ENCODE data around the gene C19orf67.

C19orf67 gene

DNA sequence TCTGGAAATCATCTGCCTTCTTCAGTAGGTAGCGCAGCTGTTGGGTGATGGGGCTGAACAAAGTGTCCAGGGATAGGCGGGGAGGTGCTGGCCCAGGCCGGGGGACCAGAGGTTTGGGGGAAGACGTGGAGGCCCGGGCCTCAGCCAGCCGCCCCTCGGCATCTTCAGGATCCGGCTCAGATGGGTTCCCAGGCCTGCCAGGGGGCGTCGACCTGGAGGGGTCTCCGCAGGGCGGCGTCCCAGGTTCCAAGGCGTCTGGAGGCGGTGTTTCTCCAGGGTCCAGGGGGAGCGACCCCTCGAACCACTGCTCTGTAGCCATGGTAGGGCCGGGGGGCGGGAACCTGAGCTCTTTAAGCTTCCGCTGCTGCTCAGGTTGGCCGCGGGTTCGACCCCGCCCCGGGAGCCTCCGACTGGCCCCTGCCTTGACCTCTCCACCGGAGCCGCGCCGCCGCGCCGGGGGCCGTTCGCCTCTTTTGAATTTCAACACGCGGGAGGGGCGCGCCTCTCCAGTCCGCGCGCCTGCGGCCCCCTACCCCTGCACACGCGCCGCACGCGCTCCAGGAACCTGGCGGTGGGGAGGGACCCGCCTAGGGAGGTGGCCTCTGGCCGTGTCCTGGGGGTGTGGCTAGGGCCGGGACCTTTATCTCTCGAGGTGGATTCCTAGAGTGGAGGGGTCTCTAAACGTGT, at the start of gene C19orf67:
TSS of gene C19orf67 (minus strand) at position 475 of the 687 bp plus-strand sequence. CDS start at position 319, 156 bp downstream.
- no peak for DNase-seq (ENCODE audit: low read depth, low spot score)

DNA sequence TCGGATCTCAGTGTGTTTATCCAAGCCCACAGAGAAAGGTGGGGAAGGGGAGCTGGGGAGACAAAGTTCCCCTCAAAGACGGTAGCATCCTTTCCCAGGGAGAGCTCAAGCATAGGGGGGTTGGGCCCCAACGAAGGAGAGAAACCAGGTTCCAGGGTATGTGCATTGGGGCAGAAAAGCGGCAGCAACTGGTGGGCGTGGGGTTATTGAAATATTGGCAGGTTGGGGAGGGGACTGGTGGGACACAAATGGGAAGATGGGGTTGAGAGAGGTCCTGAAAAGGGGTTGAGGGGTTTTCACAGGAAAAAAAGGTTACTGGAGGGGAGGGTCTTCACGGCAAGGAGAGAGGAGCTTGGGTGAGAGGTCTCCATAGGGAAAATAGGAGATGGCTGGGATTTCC, 49.8 kb upstream of the C19orf67 start:
- DNase-seq (ENCODE audit: low read depth, low spot score): no peak

DNA sequence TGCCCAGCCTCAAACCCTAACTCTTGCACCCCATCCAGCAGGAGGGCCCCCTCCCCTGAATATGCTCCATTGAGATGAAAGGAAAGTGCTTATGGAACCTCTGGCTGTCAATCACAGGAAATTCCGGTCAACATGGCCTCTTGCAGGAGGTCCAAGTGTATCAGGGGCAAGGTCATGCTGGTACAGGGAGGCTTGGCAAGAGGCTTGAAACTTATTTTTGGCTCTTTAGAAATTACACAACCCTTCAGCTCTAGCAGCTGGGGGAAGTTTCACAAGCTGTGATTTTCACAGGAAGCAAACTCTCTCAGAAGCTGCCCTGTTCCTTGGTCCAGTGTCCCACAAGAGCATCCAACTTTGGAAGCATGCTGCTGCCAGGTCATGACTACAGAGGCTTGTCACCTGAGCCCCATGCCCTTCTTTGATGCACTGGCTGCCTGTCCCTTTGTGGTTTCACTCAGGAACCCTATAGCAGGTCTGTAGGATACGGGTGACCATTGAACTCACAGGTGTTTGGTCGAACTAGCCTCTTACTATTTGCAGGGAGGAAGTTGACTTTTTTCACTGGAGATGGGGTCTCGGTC, 42.4 kb upstream of the C19orf67 start:
- DNase-seq (ENCODE audit: low read depth, low spot score): no peak

DNA sequence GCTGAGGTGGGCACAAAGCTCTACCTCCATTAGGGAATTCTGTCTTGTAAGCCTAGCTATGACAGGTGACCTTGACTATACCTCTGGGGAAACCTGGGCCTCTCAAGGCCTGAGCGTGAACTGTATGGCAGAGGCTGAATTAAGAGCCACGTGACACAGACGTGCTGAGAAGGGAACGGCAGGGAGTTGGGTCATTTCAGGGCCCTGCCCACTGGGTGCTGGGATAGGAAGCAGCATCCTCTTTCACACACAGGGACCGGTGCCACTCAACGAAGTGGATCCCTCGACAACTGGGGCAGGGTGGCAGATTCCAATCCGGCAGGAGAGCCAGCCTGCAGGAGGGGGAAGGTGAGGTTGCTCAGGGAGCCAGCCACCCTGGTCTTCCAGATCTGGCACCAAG, 41.6 kb upstream of the C19orf67 start:
- DNase-seq (ENCODE audit: low read depth, low spot score): no peak

DNA sequence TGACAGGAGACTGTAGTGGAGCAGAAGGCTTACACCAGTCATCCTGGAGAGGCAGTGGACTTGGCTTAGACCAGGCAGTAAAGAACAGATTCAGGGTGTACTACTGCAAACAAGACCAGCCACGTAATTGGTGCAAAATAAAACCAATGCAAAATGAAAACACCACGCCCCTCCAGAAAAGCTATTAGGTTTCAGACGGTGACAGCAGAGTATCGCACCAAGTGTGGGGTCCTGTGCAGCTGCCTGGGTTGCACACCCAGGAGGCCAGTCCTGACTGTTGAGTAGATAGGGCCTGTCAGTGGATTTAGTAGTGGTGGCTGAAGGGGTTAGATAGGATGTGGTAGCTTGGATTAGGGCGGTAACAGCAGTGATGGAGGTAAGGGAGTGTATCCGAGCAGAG, 37.3 kb upstream of the C19orf67 start:
- no peak for DNase-seq (ENCODE audit: low read depth, low spot score)

DNA sequence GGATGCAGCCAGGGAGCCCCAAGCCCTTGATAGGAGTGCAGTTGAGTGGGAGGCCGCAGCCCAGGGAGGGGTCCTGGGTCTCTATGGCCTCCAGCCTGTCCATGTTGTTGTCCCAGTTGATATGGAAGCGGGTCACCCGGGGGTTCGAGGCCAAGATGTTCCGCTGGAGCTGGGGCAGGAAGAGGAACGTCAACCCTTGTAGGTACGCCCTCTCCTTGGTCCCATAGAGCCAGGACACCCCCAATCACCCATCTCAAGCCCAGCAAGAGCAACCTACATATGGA, 34.9 kb upstream of the C19orf67 start:
- no peak for DNase-seq (ENCODE audit: low read depth, low spot score)

DNA sequence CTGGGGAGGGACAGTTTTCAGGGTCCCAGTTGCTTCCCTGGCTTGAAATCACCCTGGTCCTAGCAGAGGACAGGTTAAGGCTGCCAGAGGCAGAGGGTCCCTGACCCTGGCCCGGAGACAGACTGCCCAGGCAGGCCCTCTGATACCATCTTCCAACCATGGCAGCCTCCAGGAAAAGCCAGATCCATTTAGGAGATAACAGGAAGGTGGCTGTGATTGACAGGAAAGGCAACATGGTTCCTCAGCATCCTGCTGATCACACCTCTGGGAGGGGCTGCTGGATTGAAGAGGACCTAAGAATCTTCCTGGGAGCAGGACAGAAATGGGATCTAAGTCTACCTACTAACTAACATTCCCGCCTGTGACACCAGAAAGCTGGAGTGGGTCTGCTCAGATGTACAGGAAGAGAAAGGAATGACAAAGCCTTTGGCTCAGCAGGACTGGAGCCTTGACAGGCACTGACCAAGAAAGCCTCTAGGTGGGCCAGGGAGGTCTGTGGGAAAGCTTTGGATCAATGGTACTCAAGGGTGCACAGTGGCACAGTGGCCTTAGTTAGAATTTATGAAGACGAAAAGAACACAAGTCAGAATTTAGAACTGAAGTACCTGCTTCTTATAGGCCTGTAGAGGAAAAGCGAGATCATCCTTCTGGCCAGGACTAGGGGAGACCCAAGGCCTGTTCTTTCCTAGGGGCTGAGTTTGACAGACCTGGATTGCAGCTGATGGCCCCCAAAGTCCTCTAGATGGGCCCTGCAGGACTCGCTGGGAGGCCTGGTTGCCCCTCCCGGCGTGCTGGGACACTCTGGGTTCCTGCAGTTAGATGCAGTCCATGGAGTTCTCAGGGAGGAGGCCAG, 34.3 kb upstream of the C19orf67 start:
- no peak for DNase-seq (ENCODE audit: low read depth, low spot score)

DNA sequence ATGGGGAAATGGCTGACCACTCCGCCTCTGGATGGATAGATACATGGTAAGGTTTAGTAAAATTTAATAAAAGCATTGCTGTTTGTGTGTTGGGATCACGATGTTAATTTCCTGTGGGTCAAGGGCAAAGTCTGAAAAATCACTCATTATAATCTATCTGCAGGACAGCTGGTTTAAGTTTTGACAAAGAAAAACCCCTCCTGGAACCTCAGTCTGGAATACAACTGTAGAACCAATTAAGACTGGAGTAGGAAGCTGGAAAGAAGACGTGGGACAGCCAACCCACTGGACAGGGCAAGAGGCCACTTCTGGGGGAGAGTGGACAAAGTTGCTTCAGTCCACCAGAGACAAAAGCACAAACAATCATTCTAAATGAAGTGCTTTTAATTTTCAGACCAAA, 33.6 kb upstream of the C19orf67 start:
- no peak for DNase-seq (ENCODE audit: low read depth, low spot score)

DNA sequence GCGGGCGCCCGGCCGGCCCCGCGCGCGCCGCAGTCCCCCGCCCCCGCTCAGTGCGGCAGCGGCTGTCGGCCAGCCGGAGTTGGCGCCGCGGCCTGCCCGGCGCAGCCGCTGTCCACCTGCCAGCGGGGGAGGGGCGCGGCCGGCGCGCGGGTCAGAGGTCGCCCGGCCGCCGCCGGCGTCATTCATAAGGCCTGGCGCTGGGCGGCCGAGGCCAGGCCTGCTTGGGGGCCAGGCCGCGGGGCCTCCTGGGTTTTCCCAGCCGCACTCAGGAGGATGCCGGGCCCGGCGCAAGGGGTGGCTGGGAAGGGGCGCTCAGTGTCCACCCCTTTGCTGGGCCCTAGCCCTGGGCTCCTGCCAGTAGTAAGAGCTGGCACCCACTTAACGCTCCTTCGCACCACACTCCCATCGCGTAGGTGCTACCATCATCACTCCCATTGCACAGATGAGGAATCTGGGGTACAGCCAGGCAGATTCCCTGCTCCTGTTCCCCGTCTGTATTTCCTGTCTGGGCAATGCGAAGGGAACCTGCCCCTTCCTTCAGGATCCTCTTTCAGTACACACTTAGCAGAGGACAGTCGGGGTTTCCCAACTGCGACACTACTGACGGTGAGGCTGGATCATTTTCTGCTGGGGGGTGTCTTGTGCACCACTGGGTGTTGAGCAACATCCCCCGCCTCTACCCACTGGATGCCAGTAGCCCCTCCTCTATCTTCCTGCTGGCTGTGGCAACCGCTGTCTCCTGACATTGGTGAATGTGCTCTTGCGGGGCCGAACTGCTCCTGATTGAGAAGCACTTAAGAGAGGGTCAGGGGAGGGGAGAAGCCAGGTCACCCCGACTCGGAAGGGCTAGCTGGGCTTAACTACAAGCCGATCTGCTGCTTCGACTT, 32.8 kb upstream of the C19orf67 start:
- no peak for DNase-seq (ENCODE audit: low read depth, low spot score)

DNA sequence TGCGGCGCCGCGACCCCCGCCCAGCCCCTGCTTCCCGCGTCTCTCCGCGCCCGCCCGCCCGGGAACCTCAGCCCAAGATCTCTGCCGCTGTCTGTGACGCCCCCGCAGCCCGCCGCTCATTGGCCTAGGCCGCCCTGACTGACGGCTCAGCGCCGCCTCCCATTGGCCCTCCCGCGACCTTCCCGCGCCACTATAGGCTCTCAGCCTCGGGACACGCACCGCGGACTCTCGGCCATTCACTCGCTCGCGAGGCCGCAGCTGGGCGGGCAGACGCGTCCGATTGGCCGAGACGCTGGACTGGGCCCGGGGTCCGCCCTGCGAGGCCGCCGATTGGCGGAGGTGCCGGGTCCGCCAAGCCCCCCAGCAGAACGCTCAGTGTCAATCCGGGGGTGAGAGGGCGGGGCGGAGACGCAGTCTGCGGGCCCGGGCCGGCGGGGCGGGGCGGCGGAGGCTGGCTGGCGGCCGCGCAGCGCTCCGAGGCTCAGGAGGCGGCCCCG, 32.1 kb upstream of the C19orf67 start, which contains the start of gene PRKACA:
TSS of gene PRKACA (minus strand) at position 95 of the 497 bp plus-strand sequence. CDS start 215 bp downstream, outside the sequence.
- peak; percentile 97 for DNase-seq (ENCODE audit: low read depth, low spot score)

DNA sequence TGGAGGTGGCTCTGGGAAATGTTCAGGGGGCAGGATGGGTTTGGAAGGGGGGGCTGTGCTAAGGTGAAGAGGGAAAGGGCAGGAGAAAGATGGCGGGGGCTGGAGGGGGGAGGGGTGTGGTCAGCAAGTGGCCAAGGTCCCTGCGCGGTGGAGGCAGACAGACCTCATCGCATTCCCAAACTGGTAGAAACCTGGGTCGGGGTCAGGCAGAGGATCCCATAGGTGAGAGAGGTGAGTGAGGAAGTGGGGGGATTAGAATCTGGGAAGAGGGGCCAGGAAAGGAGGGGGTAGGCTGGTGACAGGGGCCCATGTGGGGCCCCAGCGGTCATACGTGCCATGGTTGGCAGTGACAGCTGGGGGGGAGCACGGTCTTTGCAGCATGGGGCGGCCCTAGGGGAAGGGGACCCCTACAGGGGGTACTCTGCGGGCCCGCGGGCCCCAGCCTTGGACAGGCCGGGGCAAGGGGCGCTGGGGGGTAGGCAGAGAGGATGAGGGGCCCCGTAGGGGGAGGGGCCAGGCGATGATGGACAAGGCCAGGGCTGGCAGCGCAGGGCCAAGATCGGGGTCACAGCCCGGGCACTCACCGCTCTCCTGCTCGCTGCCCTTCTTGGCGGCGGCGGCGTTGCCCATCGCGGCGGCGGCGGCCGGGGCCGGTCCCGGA, 31.5 kb upstream of the C19orf67 start:
- no peak for DNase-seq (ENCODE audit: low read depth, low spot score)

DNA sequence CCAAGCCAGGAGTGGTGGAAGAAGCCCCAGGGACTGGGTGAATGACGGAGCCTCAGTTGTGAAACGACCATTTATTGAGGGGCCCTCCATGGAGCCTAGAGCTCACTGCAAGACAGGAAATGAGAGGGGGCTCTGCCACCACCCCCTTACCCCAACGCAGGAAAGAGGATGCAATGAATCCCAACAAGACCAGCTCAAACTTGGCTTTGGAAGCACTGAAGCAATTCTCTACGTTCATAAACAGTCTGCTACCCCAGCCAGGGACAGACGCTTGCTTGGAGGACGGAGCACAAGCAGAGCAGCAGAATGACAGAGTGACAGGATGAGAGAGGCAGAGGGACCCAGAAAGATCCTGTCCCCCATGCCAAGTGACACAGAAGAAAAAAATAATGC, 30.9 kb upstream of the C19orf67 start:
- no peak for DNase-seq (ENCODE audit: low read depth, low spot score)

DNA sequence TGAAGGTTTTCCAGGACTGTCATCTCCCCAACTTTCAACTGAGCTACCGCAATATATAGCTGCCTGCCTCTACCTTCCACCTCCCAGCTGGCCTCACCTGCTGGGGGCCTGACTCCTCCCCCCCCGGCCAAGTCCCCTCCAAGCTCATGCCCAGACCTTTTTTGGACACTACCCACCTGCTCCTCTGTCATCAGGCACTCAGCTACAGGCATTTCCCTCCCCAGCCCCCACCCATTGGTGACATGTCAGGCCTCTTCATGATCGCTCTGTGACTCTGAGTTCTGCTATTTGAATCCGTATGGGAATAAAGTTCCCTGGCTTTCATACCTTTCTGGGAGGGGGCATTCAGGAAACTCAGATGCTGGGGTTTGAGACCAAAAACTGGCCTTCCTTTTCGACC, 30.2 kb upstream of the C19orf67 start:
- DNase-seq (ENCODE audit: low read depth, low spot score): no peak

DNA sequence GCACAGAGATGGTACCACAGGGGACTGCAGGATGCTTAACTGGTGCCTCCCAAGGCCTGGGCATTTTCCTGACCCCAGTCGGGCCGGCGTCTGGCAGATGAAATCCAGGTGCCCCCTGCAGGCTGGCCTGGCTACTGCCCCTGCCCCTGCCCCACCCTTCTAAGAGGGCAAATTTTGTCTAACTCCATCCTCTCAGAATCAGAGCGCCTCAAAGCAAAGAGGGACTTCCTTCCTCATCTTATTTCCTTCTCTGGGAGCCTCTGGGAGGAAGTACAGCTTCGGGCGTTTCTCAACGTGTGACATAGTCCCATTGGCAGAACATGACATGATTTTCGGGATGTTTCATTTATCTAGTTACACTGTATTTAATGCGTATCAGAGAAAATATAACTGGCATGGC, 29.3 kb upstream of the C19orf67 start:
- DNase-seq (ENCODE audit: low read depth, low spot score): no peak

DNA sequence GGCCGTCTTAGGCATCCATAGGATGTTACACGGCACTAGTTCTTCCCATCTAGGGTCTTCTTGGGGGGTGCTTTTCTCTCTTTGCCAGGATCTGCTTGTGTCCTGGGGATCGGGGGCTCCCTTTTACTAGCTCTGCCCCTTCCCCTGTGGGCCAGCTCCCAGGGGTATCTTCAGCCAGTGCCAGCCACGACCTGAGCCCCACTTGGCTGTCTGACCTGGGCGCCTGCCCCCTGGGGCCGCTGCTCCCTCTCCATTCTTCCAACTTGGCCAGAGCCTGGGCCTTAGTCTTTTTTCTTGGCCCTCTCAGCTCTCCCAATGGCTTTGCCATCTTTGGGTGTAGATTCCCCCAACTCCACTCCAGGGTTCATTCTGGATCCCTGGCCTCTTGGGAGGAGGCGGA, 28.9 kb upstream of the C19orf67 start:
- DNase-seq (ENCODE audit: low read depth, low spot score): no peak

DNA sequence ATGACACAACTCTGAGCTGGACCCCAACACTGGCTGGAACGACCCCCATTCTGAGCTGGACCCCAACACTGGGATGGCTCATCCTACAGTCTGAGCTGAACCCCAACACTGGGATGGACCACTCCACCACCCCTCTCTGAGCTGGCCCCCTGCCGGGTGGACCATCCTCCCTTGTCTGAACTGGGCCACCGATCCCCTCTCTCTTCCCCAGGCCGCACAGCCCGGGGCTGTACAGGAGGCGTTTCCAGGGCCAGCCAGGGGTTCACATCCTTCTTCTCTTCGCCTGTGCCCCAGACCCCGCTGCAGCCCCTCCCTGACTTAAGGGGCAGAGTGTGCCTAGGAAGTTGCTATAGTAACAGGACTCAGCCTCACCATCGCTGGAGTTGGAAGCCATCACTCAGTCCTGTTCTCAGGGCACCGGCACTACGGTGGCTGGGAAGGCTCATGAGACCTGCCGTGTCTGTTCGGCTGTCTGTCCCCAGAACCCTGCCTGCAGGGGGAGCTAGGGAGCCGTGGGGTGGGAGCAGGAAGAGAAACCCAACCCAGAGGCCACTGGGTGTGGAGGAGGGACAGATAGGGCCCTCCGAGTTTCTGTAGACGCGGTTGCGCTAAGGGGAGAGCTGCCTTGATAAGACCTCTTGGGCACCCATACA, 28.3 kb upstream of the C19orf67 start:
- no peak for DNase-seq (ENCODE audit: low read depth, low spot score)

DNA sequence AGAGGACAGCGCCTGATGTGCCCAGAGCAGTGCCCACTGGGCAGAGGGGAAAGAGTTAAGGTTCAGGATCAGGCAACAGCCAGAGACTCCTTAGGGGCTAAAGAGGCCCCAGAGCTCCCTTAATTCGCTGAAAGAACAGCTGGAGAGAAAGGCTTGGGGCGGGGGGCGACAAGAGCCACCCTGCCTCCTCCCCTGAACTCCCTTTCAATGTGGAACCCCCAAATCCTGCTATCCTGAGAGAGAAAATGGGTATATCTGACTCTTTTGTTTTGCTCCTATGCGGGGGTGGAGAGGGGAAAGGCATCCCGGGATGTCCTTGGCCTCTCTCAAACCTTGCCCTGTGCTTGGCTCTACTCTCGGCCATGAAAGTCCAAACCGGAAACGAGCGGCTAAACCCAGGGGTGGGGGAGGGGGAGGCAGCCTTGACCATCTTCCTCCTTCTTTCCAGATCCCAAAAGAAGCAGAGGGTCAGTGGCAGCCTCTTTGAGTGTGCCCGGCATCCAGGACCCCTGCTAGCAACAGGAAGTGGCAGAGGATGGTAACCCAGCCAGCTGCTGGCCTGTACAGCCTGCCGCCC, 27.3 kb upstream of the C19orf67 start:
- no peak for DNase-seq (ENCODE audit: low read depth, low spot score)

DNA sequence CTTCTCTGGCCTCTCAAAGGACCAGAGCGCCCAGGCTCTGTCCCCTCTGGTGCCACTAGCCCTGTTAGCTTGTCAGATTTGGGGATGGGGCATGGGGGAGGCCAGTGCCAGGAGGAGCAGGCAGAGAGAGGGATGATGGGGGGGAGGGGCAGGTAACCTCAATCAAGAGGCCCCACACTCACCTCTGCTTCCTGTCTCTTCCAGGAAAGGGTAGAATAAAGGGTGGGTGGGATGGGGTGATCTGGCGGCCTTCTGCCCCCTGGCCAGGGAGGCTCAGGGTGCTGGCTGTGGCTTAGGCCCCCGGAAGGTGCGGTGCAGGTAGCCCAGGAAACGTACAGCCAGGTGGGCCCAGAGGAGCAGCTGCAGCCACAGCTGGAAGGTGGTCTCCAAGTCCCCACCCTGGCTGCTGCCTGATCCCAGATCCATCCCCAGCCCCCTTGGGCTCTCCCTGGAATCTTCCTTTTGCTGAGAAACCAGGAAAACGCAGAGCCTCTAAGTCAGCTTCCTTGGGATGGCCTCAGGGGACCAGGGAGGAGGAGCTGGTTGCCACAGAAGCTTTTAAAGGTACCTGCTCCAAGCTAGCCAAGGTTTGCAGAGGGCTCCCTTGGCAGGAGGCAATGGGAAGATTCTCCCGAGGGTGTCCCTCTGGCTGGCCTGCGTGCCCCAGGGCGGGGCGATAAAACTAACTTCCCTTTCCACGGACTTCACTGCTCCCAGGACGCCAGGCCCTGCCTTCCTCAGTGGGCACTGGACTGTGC, 26.6 kb upstream of the C19orf67 start:
- no peak for DNase-seq (ENCODE audit: low read depth, low spot score)

DNA sequence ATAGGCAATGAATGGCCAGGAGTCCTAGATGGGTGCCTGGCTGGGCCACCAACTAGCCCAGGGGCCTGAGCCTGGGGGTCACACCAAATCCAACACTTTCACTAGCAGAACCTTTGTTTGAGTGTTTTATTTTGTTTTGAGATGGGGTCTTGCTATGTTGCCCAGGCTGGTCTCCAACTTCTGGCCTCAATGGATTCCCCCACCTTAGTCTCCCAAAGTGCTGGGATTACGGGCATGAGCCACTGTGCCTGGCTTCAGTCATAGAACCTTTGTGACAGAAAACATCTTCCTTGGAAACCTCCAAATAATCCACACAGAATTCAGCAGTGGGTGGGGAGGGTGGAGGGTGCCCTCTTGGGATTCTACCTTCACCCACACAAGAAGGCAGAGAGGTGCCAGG, 25.9 kb upstream of the C19orf67 start:
- DNase-seq (ENCODE audit: low read depth, low spot score): no peak

DNA sequence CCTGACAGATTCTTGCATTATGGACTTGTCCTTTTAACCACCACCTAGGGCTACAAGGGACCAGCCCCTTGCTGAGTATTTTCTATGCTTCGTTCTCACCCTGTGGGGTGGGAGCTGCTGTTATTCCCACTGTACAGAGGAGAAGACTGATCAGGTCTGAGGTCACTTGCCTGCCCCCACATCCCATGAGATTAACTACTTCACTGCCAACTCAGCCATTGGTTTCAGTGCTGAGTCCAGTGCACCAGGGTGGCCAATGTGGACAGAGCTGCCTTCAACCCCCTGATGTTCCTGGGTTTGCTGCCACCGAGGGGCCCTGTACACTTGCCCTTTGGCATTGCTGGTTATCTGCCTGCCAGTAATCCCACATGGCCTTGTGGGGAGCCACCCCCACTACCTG, 25.1 kb upstream of the C19orf67 start:
- no peak for DNase-seq (ENCODE audit: low read depth, low spot score)
